IMR-90 (cell line): ENCODE measurements around the gene SLC7A7. TPM values are rescaled to one million over a fixed set of nuclear protein-coding genes. Genes with fewer than 3 reads are reported as not detected.

Experiments used
- ATAC-seq: fragments of 200-7000 bp; cut with Tn5 transposase; 2 replicates; pipeline ENCODE4 v1.9.1; 2020; ENCODE audit warnings: low read depth, mild to moderate bottlenecking, moderate library complexity
- BruUV-seq: library from RNA; stranded (reverse); fragments of 400-500 nt; replicated peaks from 2 replicates; lab custom pipeline; 2021; lab: Mats Ljungman, UMichigan
- CTCF ChIA-PET: fragments of 300-600 bp; formaldehyde crosslinking; extraction: SDS; loops from one replicate; lab custom pipeline; 2021; ENCODE audit warnings: antibody characterized with exemption; lab: Yijun Ruan, JAX
- POLR2A ChIA-PET: fragments of 300-600 bp; sonication (Branson Sonifier 250); formaldehyde crosslinking; loops from one replicate; lab custom pipeline; 2022; ENCODE audit warnings: antibody characterized with exemption; ENCODE audit not compliant: unreplicated experiment; lab: Charles Lee
- DNase-seq: peaks from one replicate; pipeline ENCODE4 v3.0.0; 2013
- H2AFZ ChIP-seq: replicated peaks from 2 replicates; pipeline ENCODE3; 2013; ENCODE audit warnings: low read length, mild to moderate bottlenecking; ENCODE audit not compliant: poor library complexity
- H2AK5ac ChIP-seq: 2 replicates; pipeline ENCODE4 v1.6.1; 2013; ENCODE audit warnings: low read depth, low read length, inconsistent platforms
- H2AK9ac ChIP-seq: replicated peaks from 2 replicates; pipeline ENCODE3; 2013; ENCODE audit warnings: mild to moderate bottlenecking, low read depth, low read length, moderate library complexity; ENCODE audit not compliant: poor library complexity
- H2BK120ac ChIP-seq: 2 replicates; pipeline ENCODE4 v1.6.1; 2013; ENCODE audit warnings: low read depth, low read length, inconsistent platforms
- H2BK15ac ChIP-seq: 3 replicates; pipeline ENCODE4 v1.6.1; 2013; ENCODE audit warnings: low read depth, low read length, inconsistent platforms
- H2BK20ac ChIP-seq: 2 replicates; pipeline ENCODE4 v1.6.1; 2013; ENCODE audit warnings: low read depth, mild to moderate bottlenecking, inconsistent platforms, low read length, moderate library complexity
- H2BK5ac ChIP-seq: 2 replicates; pipeline ENCODE4 v1.6.1; 2013; ENCODE audit warnings: mild to moderate bottlenecking, low read depth, low read length, inconsistent platforms; ENCODE audit not compliant: poor library complexity, severe bottlenecking
- H3K14ac ChIP-seq: replicated peaks from 2 replicates; pipeline ENCODE4 v1.6.1; 2013; ENCODE audit warnings: low read depth, low read length, inconsistent platforms
- H3K18ac ChIP-seq: 2 replicates; pipeline ENCODE4 v1.6.1; 2013; ENCODE audit warnings: low read depth, low read length, control low read depth
- H3K23ac ChIP-seq: 2 replicates; pipeline ENCODE4 v1.6.1; 2013; ENCODE audit warnings: low read depth, low read length, inconsistent platforms
- H3K27ac ChIP-seq: 2 replicates; pipeline ENCODE4 v1.5.1; 2013; ENCODE audit warnings: mild to moderate bottlenecking, control low read depth, low read length; ENCODE audit not compliant: insufficient read depth
- H3K27me3 ChIP-seq: 2 replicates; pipeline ENCODE4 v1.6.1; 2013; ENCODE audit warnings: low read length; ENCODE audit not compliant: control insufficient read depth, insufficient read depth
- H3K36me3 ChIP-seq: 2 replicates; pipeline ENCODE4 v1.6.1; 2013; ENCODE audit warnings: low read length, mixed read lengths; ENCODE audit not compliant: control insufficient read depth, insufficient read depth
- H3K4ac ChIP-seq: 2 replicates; pipeline ENCODE4 v1.6.1; 2013; ENCODE audit warnings: low read depth, low read length, inconsistent platforms
- H3K4me1 ChIP-seq: 2 replicates; pipeline ENCODE4 v1.6.1; 2013; ENCODE audit warnings: low read length, mixed read lengths; ENCODE audit not compliant: control insufficient read depth, insufficient read depth
- H3K4me2 ChIP-seq: 2 replicates; pipeline ENCODE4 v1.6.1; 2013; ENCODE audit warnings: low read depth, mild to moderate bottlenecking, control low read depth, low read length, moderate library complexity
- H3K4me3 ChIP-seq: 2 replicates; pipeline ENCODE4 v1.5.1; 2013; ENCODE audit warnings: low read depth, mild to moderate bottlenecking, control low read depth, low read length, moderate library complexity; ENCODE audit not compliant: insufficient read depth
- H3K56ac ChIP-seq: 2 replicates; pipeline ENCODE4 v1.6.1; 2013; ENCODE audit warnings: low read length, inconsistent platforms; ENCODE audit not compliant: insufficient read depth; ENCODE audit errors: extremely low read depth
- H3K79me1 ChIP-seq, 2 experiments: 2 replicates each; pipeline ENCODE4 v1.6.1; 2013; ENCODE audit warnings: low read length in 2 of 2, inconsistent platforms in 1 of 2, low read depth in 1 of 2
- H3K9ac ChIP-seq: 2 replicates; pipeline ENCODE4 v1.6.1; 2013; ENCODE audit warnings: low read depth, low read length, control low read depth
- H3K9me1 ChIP-seq: 2 replicates; pipeline ENCODE4 v1.6.1; 2013; ENCODE audit warnings: low read length, inconsistent platforms; ENCODE audit not compliant: insufficient read depth
- H3K9me3 ChIP-seq: 2 replicates; pipeline ENCODE4 v1.6.1; 2013; ENCODE audit warnings: low read length; ENCODE audit not compliant: control insufficient read depth, insufficient read depth
- H4K20me1 ChIP-seq: 2 replicates; pipeline ENCODE4 v1.6.1; 2013; ENCODE audit warnings: low read length, inconsistent platforms; ENCODE audit not compliant: insufficient read depth
- H4K5ac ChIP-seq: 2 replicates; pipeline ENCODE4 v1.6.1; 2013; ENCODE audit warnings: mild to moderate bottlenecking, low read depth, low read length, control low read depth
- H4K8ac ChIP-seq, 2 experiments: 2 replicates each; pipeline ENCODE4 v1.6.1; 2013; ENCODE audit warnings: low read depth in 2 of 2, low read length in 2 of 2, control low read depth in 1 of 2, inconsistent platforms in 1 of 2
- H4K91ac ChIP-seq: 2 replicates; pipeline ENCODE4 v1.6.1; 2013; ENCODE audit warnings: low read depth, low read length, inconsistent platforms; ENCODE audit not compliant: insufficient read depth
- CHD1 ChIP-seq: IDR thresholded peaks from 2 replicates; pipeline ENCODE4 v1.6.1; 2012; ENCODE audit warnings: low read depth, low read length, improper control_type of control experiment
- MAFK ChIP-seq: IDR thresholded peaks from 2 replicates; pipeline ENCODE4 v1.6.1; 2012; ENCODE audit warnings: low read depth, low read length, improper control_type of control experiment
- POLR2A ChIP-seq: IDR thresholded peaks from 2 replicates; pipeline ENCODE4 v1.6.1; 2012; ENCODE audit warnings: mild to moderate bottlenecking, low read depth, low read length
- RFX5 ChIP-seq: IDR thresholded peaks from 2 replicates; pipeline ENCODE4 v1.8.0; 2012; ENCODE audit warnings: low read depth, mild to moderate bottlenecking, low read length, moderate library complexity
- SMC3 ChIP-seq: fragments of 150-350 bp; IDR thresholded peaks from 2 replicates; pipeline ENCODE4 v1.6.1; 2016; ENCODE audit warnings: low read depth, mild to moderate bottlenecking, antibody characterized with exemption, low read length, moderate library complexity
- WGBS, 2 experiments: methylation state at CpG; one replicate each; pipeline versions ENCODE4 v1.1.5 to v1.1.7; 2013; ENCODE audit warnings: missing lambda C conversion rate in 2 of 2; ENCODE audit not compliant: insufficient read length in 1 of 2; ENCODE audit errors: extremely low coverage in 2 of 2; 5-methylcytosine and 5-hydroxymethylcytosine counted together
- dilution Hi-C: fragments of 300-500 bp; cut with HindIII; formaldehyde crosslinking; loops from one replicate; pipeline ENCODE4 v1.14.3; 2018; ENCODE audit warnings: low sequenced_read_pairs; ENCODE audit not compliant: unreplicated experiment
- in situ Hi-C: fragments of 300-500 bp; cut with MboI; formaldehyde crosslinking; loops from 3 replicates; pipeline ENCODE4 v1.14.3; 2019; ENCODE audit warnings: low sequenced_read_pairs, inconsistent platforms, mixed read lengths
- intact Hi-C: fragments of 100-400 bp; cut with micrococcal nuclease; formaldehyde crosslinking; loops from 2 replicates; pipeline ENCODE4 v1.10.0; 2022
- polyA plus RNA-seq, 3 experiments: library from polyadenylated mRNA; depleted of rRNA; stranded (reverse); fragments of >200 nt; gene quantifications; 2 replicates each; pipeline ENCODE4 v1.2.3, GENCODE V29; 2012; ENCODE audit warnings: low replicate concordance in 1 of 3
- total RNA-seq: library from RNA; depleted of rRNA; stranded (reverse); fragments of >200 nt; gene quantifications from 2 replicates; pipeline ENCODE4 v1.2.3, GENCODE V29; 2012
- TF ChIP-seq, protein P1 (sequence below): fragments of 150-350 bp; IDR thresholded peaks from 2 replicates; pipeline ENCODE4 v1.6.1; 2016; ENCODE audit warnings: low read depth, mild to moderate bottlenecking, low read length, moderate library complexity, borderline replicate concordance
- TF ChIP-seq, protein P2 (sequence below): fragments of 150-350 bp; IDR thresholded peaks from 2 replicates; pipeline ENCODE4 v1.6.1; 2017; ENCODE audit warnings: mild to moderate bottlenecking, antibody characterized with exemption, low read length, low read depth
- TF ChIP-seq, protein P3 (sequence below): conservative IDR thresholded peaks from 2 replicates; pipeline ENCODE4 v1.5.1; 2012; ENCODE audit warnings: mild to moderate bottlenecking, low read depth, low read length, improper control_type of control experiment

SLC7A7 gene
- total and polyA plus RNA-seq, 2 of the 4 experiments (the other 2 are of a cell fraction), result 1.8 to 2.0 TPM

- in situ Hi-C loops, result no loop called here
- H3K27ac ChIP-seq, result no peak overlapping the region
- intact Hi-C loops, result no loop called here
- H3K27me3 ChIP-seq, result no peaks in the 10 kb centered on the region; the same call in 1 of the 2 replicates
- no peak for DNase-seq
- dilution Hi-C loops, result no loop called here
- H2BK5ac ChIP-seq, result no peak overlapping the region
- H4K5ac ChIP-seq, result no peak overlapping the region
- H2BK20ac ChIP-seq, result no peak overlapping the region
- no peaks in the 10 kb centered on the region for H3K9me3 ChIP-seq
- TF ChIP-seq POLR2A (no peak), MAFK (no peak), RFX5 (no peak), SMC3 (no peak), CHD1 (no peak)
- TF ChIP-seq, protein P1, sequence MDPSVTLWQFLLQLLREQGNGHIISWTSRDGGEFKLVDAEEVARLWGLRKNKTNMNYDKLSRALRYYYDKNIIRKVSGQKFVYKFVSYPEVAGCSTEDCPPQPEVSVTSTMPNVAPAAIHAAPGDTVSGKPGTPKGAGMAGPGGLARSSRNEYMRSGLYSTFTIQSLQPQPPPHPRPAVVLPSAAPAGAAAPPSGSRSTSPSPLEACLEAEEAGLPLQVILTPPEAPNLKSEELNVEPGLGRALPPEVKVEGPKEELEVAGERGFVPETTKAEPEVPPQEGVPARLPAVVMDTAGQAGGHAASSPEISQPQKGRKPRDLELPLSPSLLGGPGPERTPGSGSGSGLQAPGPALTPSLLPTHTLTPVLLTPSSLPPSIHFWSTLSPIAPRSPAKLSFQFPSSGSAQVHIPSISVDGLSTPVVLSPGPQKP, result no peak
- TF ChIP-seq, protein P2, sequence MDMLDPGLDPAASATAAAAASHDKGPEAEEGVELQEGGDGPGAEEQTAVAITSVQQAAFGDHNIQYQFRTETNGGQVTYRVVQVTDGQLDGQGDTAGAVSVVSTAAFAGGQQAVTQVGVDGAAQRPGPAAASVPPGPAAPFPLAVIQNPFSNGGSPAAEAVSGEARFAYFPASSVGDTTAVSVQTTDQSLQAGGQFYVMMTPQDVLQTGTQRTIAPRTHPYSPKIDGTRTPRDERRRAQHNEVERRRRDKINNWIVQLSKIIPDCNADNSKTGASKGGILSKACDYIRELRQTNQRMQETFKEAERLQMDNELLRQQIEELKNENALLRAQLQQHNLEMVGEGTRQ, result no peak
- TF ChIP-seq, protein P3, sequence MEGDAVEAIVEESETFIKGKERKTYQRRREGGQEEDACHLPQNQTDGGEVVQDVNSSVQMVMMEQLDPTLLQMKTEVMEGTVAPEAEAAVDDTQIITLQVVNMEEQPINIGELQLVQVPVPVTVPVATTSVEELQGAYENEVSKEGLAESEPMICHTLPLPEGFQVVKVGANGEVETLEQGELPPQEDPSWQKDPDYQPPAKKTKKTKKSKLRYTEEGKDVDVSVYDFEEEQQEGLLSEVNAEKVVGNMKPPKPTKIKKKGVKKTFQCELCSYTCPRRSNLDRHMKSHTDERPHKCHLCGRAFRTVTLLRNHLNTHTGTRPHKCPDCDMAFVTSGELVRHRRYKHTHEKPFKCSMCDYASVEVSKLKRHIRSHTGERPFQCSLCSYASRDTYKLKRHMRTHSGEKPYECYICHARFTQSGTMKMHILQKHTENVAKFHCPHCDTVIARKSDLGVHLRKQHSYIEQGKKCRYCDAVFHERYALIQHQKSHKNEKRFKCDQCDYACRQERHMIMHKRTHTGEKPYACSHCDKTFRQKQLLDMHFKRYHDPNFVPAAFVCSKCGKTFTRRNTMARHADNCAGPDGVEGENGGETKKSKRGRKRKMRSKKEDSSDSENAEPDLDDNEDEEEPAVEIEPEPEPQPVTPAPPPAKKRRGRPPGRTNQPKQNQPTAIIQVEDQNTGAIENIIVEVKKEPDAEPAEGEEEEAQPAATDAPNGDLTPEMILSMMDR, result no peak
- H3K9ac ChIP-seq, result no peak overlapping the region
- no peak overlapping the region for H3K18ac ChIP-seq
- H4K91ac ChIP-seq, result no peak overlapping the region
- no peaks in the 10 kb centered on the region for H4K20me1 ChIP-seq
- H3K4me2 ChIP-seq, result no peak overlapping the region
- ATAC-seq, result no peak
- no peaks in the 10 kb centered on the region for H3K36me3 ChIP-seq
- H3K9me1 ChIP-seq, result no peaks in the 10 kb centered on the region
- no peak overlapping the region for H3K14ac ChIP-seq
- no peak overlapping the region for H3K4me3 ChIP-seq
- H2AK9ac ChIP-seq, result no peak overlapping the region
- POLR2A ChIA-PET, result no interaction called here
- H3K79me1 ChIP-seq, result no peaks in the 10 kb centered on the region
- no TSS peak for BruUV-seq
- no peak overlapping the region for H3K23ac ChIP-seq
- no peak overlapping the region for H2AK5ac ChIP-seq
- CTCF ChIA-PET, result no interaction called here
- no peaks in the 10 kb centered on the region for H3K4me1 ChIP-seq
- no peak overlapping the region for H4K8ac ChIP-seq
- H2BK120ac ChIP-seq, result no peak overlapping the region
- H2AFZ ChIP-seq, result no peak overlapping the region
- H3K56ac ChIP-seq, result no peak overlapping the region
- no peak overlapping the region for H2BK15ac ChIP-seq
- no peak overlapping the region for H3K4ac ChIP-seq
- no CpG with 5 or more reads among the region's 3 CpGs for WGBS, 2 experiments
These were observed 11.6 kb downstream of the SLC7A7 start for GRCh38 chr14:22803687-22803974.
